NCI-H748 (cell line): ENCODE measurements around the gene FNDC3B.
"Not testable (repeated sequence)": the region's sequence is repeated elsewhere in the genome, so short reads cannot be mapped to it uniquely, and the experiment has no call there.

Experiments used
- DNase-seq: peaks from one replicate; lab custom pipeline; 2025; ENCODE audit not compliant: unreplicated experiment; lab: John Stamatoyannopoulos, UW

FNDC3B gene

DNA sequence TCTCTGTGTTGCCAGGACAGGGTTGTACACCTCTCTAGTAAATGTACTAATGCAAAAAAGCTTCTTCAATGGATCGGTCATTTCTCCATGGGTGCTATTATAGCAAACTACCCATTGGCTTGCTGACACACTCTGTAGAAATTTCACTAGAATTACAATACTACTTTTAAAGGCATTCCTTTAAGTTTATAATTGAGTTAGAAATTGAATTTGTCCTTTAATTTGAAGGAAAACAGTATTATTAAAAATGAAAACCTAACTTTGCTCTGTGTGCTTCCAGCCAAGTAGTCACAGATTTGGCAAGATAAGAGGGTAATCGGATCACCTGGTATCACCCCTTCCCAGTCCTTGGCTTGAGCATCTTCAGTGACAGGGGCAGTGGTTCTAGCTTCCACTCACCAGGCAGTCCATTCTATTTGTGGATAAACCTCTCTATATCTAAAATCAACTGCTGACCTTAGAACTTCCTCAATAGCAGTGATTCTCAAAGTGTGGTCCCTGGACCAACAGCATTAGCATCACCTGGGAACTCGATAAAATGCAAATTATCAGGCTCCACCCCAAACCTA lies 315.6 kb downstream of the FNDC3B start:
- DNase-seq: no peak

- no peak for DNase-seq
Measured at GRCh38 chr3:172355836-172356235, 316.5 kb downstream of the FNDC3B start.

DNA sequence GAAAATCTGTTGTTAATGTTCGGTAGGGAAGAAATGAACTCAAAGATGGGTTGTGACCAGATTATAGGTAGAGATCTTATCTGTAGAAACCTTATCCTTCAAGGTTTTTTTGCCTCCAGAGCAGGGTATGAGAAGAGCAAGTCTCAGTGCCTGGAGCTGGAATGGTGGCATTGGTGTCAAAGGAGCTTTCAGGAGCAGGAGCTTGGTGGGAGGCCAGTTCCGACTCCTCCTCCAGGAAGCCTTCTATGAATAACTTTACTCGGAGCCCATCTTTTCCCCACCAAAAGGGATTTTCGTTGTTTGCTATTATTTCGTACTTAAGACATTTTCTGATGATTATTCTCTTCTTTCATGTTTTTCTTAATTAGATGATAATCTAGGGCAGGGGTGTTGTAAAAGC lies 317.0 kb downstream of the FNDC3B start:
- DNase-seq: no peak

GRCh38 chr3:172357850-172358754 lies 318.7 kb downstream of the FNDC3B start:
- DNase-seq: no peak

DNA sequence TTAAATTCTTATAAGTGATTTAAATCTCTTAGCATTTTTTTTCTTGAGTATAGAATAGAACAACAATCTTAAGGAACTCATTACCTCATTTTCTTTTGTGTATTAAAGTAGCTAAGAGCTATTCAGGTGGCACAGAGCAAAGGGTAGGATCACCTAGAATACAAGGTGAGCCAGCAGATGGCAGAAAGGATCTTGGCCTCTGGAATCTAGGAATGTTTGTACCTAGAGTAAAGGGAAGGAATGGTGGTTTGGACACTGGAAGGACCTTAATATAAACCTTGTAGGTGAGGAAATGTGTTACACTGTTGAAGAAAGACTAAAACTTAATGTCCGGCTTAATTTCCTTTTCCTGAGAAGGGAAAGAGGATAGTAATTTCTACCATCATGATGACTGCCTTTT lies 319.9 kb downstream of the FNDC3B start:
- DNase-seq: no peak

DNA sequence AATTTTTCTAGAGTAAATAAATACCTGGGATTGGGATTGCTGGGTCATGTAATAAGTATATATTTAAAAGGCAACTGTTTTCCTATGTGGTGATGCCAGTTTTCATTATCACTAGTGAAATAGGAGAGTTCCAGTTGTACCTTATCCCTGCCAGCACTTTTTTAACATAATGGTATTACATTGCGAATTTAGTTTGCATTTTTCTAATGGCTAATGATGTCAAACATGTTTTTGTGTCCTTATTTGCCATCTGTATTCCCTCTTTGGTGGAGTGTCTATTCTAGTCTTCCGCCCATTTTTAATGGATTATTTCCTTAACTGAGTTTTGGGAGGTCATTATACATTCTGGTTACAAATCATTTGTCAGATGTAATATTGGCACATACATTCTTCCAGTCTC lies 320.6 kb downstream of the FNDC3B start:
- no peak for DNase-seq

DNA sequence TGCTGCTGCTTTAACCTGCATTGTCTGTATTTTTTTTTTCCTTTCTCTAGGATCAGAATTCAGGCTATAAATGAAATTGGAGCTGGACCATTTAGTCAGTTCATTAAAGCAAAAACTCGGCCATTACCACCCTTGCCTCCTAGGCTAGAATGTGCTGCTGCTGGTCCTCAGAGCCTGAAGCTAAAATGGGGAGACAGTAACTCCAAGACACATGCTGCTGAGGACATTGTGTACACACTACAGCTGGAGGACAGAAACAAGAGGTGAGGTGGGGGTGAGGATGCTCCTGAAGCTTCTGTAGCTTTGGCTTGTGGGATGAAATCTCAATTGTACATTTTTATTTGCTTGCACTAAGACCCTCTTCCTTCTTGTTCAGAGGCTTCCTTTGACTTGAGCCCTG lies 323.2 kb downstream of the FNDC3B start:
- DNase-seq: no peak

- no peak for DNase-seq
Measured at GRCh38 chr3:172364374-172365027, 325.1 kb downstream of the FNDC3B start.

DNA sequence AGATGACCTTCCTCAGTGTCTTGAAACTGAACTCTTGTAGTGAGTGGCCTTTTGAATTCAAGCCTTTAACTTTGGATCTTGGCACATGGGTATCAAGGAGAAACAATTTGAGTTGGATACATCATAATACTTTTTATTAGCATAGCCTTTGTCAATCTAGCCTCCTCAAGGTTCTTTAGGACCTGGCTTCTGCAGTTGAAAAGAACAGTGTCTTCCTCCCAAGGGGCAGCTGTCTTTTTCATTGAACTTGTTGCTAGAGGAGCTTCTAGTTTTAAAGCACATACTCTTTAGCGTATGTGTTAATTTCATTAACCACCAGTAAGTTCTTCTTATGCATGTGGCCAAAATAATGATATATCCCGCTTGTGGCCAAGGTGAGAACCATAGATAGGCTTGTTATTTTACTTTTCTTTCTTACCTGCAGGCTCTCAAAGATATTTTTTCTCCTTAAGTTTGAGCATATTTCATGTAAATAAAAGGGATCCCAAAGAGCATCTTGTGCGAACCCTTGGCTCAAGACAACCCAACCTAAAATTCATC lies 325.7 kb downstream of the FNDC3B start:
- DNase-seq: no peak

DNA sequence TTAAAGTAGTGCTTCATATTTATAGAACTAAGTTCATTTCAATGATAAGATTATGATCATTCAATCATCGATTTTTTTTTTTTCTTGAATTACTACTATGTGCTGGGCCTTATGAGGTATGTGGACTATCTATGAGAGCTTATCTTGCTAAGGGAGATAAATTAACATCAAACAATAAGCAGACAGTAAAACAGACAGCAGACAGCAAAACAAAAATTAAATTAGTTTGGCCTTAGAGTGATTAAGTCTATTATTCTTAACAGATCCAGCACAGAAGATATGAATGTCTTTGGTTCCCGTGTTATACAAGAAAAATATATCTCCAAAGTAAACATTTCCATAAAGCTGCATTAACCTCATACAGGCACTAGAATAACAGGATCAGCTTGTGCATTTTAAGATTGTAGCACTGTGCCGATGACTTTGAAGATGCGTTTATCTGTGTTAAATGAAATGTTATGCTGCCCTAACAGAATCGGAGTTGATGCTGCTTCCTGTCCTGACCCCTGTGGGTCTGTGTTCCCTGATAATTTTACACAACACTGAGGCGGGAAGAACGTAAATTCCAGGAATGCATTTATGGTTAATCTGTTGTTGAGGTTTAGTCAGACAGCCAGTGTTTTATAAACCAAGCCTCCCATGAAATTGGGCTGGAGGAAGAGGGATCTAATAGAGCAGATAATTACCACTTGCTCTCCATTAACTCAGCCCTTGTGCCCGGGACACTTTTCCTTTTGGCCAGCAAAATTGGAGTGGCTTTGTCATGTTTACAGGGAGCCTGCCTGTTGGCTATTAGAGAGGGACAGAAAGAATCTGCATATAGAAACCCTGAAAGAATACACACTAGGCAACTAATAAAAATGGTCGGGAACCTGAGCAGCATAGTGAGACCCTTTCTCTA lies 328.1 kb downstream of the FNDC3B start:
- DNase-seq: no peak

- not testable (repeated sequence) for DNase-seq
Measured at GRCh38 chr3:172368556-172368955, 329.2 kb downstream of the FNDC3B start.

GRCh38 chr3:172369590-172370259 lies 330.3 kb downstream of the FNDC3B start:
- no peak for DNase-seq

- DNase-seq: no peak
Measured at GRCh38 chr3:172370419-172370818, 331.0 kb downstream of the FNDC3B start.

DNA sequence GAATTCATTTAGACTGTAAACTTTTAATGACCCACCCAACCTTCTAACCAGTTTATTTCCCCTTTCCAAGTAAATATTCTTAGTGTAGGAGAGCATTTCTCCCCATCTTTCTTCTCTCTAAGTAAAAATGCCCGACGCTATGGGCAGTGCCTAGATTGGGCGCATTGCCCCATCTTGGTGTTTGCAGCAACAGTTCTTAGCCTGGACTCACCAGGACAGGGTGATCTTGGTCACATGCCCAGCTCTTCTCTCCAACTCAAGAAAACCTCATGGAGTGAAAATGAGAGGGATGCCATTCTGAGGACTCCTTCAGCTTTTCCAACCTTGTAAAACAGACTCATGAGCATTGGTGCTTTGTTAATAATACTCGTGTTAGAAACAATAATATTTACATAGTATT lies 332.2 kb downstream of the FNDC3B start:
- no peak for DNase-seq

- no peak for DNase-seq
Measured at GRCh38 chr3:172372895-172373294, 333.5 kb downstream of the FNDC3B start.

DNA sequence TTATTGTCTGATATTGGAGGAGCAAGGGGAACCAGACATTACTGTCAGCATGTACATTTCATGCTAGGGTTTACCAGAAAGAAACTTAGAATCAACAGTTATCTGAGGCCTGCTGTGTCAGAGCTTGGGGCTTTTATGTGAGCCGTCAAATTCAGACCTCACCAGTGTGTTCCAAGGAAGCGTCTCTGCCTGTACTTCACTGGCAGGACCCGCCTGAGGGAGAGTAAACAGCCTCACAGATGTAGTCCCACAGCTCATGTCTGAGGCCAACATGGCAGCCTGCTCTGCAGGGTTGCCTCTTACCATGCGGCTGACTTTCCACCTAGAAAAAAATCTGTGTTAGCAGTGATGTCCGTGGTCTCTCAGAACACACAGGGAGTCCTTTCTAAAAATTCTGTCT lies 334.5 kb downstream of the FNDC3B start:
- no peak for DNase-seq

DNA sequence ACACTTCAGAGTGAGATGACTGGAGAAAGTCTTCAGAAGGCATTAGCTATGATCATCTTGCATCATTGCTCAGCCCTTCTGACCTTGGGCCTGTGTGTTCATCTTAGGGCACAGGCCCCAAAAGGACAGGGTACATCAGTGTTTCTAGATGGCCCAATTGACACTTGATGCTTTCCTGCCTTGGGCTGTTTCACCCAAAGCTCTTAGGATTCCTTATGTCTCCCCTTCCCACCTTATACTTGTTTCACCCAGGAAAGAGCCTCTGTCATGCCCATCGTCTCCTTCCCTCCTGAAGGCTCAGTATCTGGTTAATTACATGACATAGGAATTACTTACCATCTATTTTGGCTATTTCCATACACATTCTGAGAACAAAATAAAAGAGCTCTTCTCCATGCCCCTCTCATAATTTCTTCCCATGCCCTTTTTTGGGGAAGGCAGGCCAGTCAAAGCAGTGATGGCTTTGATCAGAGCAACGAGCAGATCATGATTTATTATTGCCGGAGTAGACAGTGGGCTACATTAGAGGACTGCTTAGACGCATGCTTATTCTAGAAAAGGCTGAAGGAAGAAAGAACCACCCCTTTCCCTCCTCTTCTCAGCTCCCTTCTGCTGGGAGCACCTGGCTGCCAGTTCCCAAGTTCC lies 335.9 kb downstream of the FNDC3B start:
- no peak for DNase-seq

GRCh38 chr3:172376402-172376801 lies 337.0 kb downstream of the FNDC3B start:
- DNase-seq: no peak

DNA sequence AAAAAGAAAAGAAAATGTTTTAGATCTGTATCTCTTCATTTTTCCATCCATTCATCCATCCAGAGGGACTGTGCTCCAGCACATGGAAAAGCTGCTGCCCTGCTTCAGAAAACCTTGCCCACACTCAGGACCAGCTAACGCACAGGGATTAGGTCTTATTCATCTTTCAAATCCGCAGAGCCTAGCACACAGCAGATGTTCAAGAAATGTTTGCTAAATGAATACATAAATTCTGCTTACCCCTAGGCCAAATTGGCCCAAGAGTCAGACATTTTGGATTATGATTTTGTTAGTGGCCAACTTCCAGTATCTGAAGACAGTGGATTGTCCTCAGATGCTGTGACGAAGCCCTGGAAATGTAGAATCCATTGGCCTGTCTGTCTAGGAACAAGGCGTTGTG lies 337.5 kb downstream of the FNDC3B start:
- DNase-seq: no peak

- DNase-seq: no peak
Measured at GRCh38 chr3:172378439-172378838, 339.1 kb downstream of the FNDC3B start.
